Activated naive CD4-positive, alpha-beta T cell treated with Interleukin-2 at 50 U/mL for 16 hours (primary cell): ENCODE results near the gene CABLES1.

Experiments used
- DNase-seq: peaks from one replicate; pipeline ENCODE4 v3.0.0-alpha.2; 2020

The CABLES1 gene

GRCh38 chr18:23171581-23172156 is 36.4 kb downstream of the CABLES1 start:
- DNase-seq, result no peak

GRCh38 chr18:23172591-23173380 is 37.5 kb downstream of the CABLES1 start:
- DNase-seq, result no peak

- no peak for DNase-seq
Measured at GRCh38 chr18:23173912-23174311, 38.6 kb downstream of the CABLES1 start.

GRCh38 chr18:23176701-23177432 is 41.6 kb downstream of the CABLES1 start:
- DNase-seq, result no peak

- DNase-seq, result no peak
Measured at GRCh38 chr18:23177433-23178072, 42.3 kb downstream of the CABLES1 start.

GRCh38 chr18:23178201-23178600 is 42.9 kb downstream of the CABLES1 start:
- DNase-seq, result no peak

- no peak for DNase-seq
Measured at GRCh38 chr18:23178661-23179081, 43.4 kb downstream of the CABLES1 start.

- DNase-seq, result no peak
Measured at GRCh38 chr18:23179416-23179815, 44.1 kb downstream of the CABLES1 start.

GRCh38 chr18:23181547-23181946 is 46.3 kb downstream of the CABLES1 start:
- DNase-seq, result no peak

- no peak for DNase-seq
Measured at GRCh38 chr18:23182606-23183005, 47.3 kb downstream of the CABLES1 start.

GRCh38 chr18:23183411-23184150 is 48.3 kb downstream of the CABLES1 start:
- DNase-seq, result no peak

GRCh38 chr18:23186781-23187180 is 51.5 kb downstream of the CABLES1 start:
- DNase-seq, result no peak

- DNase-seq, result no peak
Measured at GRCh38 chr18:23188068-23188760, 52.9 kb downstream of the CABLES1 start.

- DNase-seq, result no peak
Measured at GRCh38 chr18:23189099-23189498, 53.8 kb downstream of the CABLES1 start.

- no peak for DNase-seq
Measured at GRCh38 chr18:23189768-23190661, 54.7 kb downstream of the CABLES1 start.

GRCh38 chr18:23191232-23191631 is 55.9 kb downstream of the CABLES1 start:
- no peak for DNase-seq

- DNase-seq, result no peak
Measured at GRCh38 chr18:23193742-23194141, 58.5 kb downstream of the CABLES1 start.

GRCh38 chr18:23194155-23194996 is 59.1 kb downstream of the CABLES1 start:
- no peak for DNase-seq

GRCh38 chr18:23194997-23195957 is 60.0 kb downstream of the CABLES1 start:
- no peak for DNase-seq
